ENCODE results near the gene LBH. TPM values are rescaled to one million over a fixed set of nuclear protein-coding genes. Genes with fewer than 3 reads are reported as not detected.

The LBH gene
- total RNA-seq, 1 donor from 2014 or later: 137 TPM

DNA sequence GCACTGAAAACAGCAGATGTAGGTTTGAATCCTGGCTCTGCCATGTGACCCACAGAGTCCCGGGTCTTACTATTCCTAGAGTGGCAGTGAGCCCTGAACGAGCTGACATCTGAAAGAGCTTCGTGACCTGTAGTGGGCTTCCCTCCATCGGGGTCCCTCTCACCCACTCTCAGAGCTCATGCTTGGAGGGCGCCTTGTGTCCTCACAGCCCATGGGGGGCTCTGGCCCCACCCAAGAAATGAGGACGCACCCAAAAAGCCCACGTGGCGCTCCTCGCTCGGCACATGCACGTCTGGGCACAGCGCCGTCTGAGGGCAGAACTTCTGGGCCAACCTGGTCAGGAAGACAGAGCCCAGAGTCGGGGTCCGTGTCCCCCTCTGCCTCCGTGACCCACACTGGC is 23.7 kb downstream of the LBH start:
- no peaks in the 10 kb centered on the region for H3K27me3 ChIP-seq (ENCODE audit: low read depth)
- DNase-seq: no peak
- H3K27ac ChIP-seq: no peak overlapping the region
- H3K9me3 ChIP-seq: no peaks in the 10 kb centered on the region
- TF ChIP-seq, protein P1, sequence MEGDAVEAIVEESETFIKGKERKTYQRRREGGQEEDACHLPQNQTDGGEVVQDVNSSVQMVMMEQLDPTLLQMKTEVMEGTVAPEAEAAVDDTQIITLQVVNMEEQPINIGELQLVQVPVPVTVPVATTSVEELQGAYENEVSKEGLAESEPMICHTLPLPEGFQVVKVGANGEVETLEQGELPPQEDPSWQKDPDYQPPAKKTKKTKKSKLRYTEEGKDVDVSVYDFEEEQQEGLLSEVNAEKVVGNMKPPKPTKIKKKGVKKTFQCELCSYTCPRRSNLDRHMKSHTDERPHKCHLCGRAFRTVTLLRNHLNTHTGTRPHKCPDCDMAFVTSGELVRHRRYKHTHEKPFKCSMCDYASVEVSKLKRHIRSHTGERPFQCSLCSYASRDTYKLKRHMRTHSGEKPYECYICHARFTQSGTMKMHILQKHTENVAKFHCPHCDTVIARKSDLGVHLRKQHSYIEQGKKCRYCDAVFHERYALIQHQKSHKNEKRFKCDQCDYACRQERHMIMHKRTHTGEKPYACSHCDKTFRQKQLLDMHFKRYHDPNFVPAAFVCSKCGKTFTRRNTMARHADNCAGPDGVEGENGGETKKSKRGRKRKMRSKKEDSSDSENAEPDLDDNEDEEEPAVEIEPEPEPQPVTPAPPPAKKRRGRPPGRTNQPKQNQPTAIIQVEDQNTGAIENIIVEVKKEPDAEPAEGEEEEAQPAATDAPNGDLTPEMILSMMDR (IDR thresholded peaks at IDR 0.05): no peak
- no peak for ATAC-seq
- intact Hi-C loops (cut with DNase I): no loop called here
- no peak overlapping the region for H3K4me3 ChIP-seq
- H3K36me3 ChIP-seq: peaks cover 32% of the 10 kb centered on the region
- peaks cover 57% of the 10 kb centered on the region for H3K4me1 ChIP-seq

DNA sequence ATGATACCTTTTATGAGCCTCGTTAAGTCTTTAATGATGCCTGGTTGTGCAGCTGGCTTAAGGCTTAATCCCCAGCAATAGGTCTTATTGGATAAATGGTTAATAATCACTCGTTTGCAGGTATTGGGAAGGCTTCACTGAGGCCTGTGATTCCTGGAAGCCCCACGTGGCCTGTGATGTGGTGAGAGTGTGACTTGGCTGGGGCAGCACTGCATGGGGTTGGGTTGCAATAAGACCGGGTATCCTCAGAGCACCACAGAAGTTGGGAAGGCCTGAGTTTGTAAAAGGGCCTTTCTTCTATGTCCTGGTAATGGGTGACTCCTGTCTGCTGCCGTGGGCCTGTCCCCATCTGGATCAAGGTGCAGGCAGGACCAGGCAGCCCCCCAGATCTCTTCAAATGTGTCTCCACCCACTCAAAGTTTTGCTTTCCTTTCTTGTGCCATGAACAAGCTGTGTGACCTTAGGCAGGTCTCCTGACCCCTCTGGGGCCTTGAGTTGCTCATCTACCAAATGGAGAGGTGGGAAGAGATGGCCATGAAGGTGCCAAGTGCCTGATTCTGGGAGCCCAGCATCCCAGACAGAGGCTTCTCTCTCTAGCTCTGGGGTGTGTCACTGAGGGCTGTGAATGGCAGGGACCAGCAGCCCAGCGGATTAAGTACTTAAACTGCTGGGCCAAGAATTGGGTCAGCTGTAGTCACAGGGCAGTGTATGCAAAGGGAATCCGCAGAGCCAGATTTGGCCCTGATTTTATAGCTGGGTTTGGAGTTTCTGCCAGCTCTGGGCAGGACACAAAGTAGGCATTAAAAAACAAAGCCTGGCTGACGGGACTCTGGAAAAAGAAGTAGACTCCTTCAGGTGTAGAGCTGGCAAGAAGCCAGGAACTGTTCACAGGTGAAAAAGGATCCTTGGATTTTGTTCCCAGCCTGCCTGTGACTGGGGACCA is 24.4 kb downstream of the LBH start:
- no peaks in the 10 kb centered on the region for H3K27me3 ChIP-seq (ENCODE audit: low read depth)
- TF ChIP-seq, protein P1 (IDR thresholded peaks at IDR 0.05): no peak
- DNase-seq: no peak
- H3K27ac ChIP-seq: no peak overlapping the region
- peaks cover 32% of the 10 kb centered on the region for H3K36me3 ChIP-seq
- H3K9me3 ChIP-seq: no peaks in the 10 kb centered on the region
- intact Hi-C loops (cut with DNase I): no loop called here
- no peak overlapping the region for H3K4me3 ChIP-seq
- H3K4me1 ChIP-seq: peaks cover 50% of the 10 kb centered on the region
- ATAC-seq: no peak

DNA sequence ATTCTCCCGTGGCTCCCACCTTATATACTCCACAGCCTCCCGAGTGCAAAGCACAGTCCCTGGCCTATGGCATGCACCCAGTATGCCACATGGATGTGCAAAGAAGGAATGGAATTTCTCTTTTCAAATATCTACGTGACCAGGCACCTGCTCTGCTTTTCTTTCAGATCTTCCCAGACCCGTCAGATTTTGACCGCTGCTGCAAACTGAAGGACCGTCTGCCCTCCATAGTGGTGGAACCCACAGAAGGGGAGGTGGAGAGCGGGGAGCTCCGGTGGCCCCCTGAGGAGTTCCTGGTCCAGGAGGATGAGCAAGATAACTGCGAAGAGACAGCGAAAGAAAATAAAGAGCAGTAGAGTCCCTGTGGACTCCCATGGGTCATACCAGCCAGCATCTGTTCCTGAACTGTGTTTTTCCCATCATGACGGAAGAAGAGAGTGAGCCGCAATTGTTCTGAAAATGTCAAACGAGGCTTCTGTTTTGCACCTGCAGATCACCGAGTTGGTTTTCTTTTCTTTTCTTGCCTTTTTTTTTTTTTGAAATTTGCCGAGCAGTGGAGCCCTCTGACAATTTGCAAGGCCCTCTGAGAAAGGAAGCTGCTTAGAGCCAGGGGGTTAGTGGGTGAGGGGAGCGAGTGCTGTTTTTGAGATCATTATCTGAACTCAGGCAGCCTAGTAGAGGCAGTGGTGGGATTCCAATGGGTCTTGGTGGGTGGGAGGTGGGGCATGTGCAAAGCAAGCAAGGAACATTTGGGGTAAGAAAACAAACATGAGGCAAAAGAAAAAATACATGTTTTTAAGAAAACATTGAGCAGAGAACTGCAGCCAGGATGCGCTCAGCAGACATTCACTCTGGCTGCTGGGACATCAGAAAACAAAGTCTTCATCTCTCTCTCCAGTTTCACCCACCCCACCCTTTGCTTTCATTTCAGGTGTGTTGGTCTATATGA is 26.2 kb downstream of the LBH start:
- Histone ChIP-seq H3K4me3 (no peak overlapping the region), H3K36me3 (peaks cover 32% of the 10 kb centered on the region), H3K4me1 (peaks cover 32% of the 10 kb centered on the region), H3K27ac (no peak overlapping the region), H3K27me3 (ENCODE audit: low read depth) (no peaks in the 10 kb centered on the region), H3K9me3 (no peaks in the 10 kb centered on the region)
- intact Hi-C loops (cut with DNase I): no loop called here
- no peak for ATAC-seq
- DNase-seq: no peak
- TF ChIP-seq, protein P1 (IDR thresholded peaks at IDR 0.05): no peak

DNA sequence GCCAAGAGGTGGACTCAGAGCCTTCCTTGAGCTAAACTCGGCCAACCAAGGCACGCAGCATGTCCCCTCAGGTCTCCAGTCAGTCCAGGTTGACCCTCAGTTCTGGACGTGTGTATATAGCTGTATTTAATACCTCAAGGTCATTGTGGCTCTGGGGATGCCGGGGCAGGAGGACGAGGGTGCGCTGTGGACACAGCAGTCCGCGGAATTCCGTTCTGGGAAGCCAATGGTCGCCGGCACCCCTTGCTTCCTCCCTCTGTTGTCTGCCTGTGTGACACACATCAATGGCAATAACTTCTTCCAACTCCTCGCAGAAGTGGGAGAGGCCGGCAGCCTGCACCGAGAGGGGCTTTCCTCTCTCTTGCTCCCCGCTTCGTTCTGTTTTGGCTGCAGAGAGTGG is 27.7 kb downstream of the LBH start:
- Histone ChIP-seq H3K27ac (no peak overlapping the region), H3K4me3 (no peak overlapping the region), H3K36me3 (peaks cover 32% of the 10 kb centered on the region), H3K4me1 (peaks cover 17% of the 10 kb centered on the region), H3K27me3 (ENCODE audit: low read depth) (no peaks in the 10 kb centered on the region), H3K9me3 (no peaks in the 10 kb centered on the region)
- no peak for DNase-seq
- no peak for ATAC-seq
- TF ChIP-seq, protein P1 (IDR thresholded peaks at IDR 0.05): no peak
- intact Hi-C loops (cut with DNase I): no loop called here

DNA sequence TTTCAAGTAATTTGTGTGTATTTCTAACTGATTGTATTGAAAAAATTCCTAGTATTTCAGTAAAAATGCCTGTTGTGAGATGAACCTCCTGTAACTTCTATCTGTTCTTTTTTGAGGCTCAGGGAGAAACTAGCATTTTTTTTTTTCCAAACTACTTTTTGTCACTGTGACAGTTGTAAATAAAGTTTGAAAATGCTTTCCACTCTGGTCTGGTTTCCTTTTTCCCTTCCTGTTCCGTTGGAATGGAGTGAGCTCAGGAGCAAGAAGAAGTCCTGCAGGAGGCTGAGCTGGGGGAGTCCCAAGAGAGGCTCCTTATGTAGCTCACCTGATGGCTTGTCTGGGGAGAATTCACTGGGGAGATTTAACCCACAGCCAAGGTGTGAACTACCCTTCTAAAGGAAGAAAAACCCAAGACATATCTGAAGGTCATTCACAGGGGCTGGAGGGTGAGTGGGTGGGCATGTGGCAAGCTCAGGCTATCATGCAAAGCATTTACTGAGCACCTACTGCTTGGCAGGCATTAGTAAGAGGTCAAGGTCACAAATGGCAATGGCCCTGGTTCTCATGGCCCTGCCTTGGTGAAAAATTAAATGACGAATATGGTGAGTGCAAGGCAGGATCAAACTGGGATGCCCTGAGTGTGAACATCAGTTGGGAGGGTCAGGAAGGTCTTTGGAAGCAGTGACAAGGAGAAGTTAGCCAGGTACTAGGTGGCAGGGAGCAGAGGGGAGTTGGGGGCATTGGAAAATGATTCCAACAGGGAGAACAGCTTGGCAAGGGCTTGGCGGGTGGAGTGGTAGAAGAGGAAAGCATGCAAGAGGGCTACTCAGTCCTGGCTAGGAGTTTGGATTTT is 28.7 kb downstream of the LBH start:
- ATAC-seq (no peak), DNase-seq (no peak)
- intact Hi-C loops (cut with DNase I): no loop called here
- Histone ChIP-seq H3K9me3 (no peaks in the 10 kb centered on the region), H3K4me3 (no peak overlapping the region), H3K27ac (no peak overlapping the region), H3K36me3 (peaks cover 32% of the 10 kb centered on the region), H3K4me1 (peaks cover 7% of the 10 kb centered on the region), H3K27me3 (ENCODE audit: low read depth) (no peaks in the 10 kb centered on the region)
- TF ChIP-seq, protein P1 (IDR thresholded peaks at IDR 0.05): no peak
